ENCODE measurements around the gene PLAGL2.

- no peak for TF ChIP-seq EZH2 (optimal IDR thresholded peaks at IDR 0.05; ENCODE audit: low read depth, low read length)
- no peak for TF ChIP-seq CTCF (IDR thresholded peaks at IDR 0.05; ENCODE audit: low read length)
- TF ChIP-seq EZH2phosphoT487 (IDR thresholded peaks at IDR 0.05; ENCODE audit: low read length) = no peak
Measured at GRCh38 chr20:32241807-32242206, 34.3 kb upstream of the PLAGL2 start.
